ENCODE data around the gene CBFA2T3. TPM values are rescaled to one million over a fixed set of nuclear protein-coding genes. Genes with fewer than 3 reads are reported as not detected.

CBFA2T3 gene
- polyA plus RNA-seq, 3 donors, result 5.3 to 32.2 (median 6.2) TPM

GRCh38 chr16:88893127-88893968, 83.7 kb downstream of the CBFA2T3 start:
- Histone ChIP-seq H3K9ac (ENCODE audit: insufficient read depth, low read length, poor library complexity, severe bottlenecking) (no peak overlapping the region), H2AFZ (ENCODE audit: insufficient read depth, low read depth, low read length, poor library complexity, severe bottlenecking) (no peak overlapping the region), H3K27ac (ENCODE audit: low read depth in 1 of 2, low read length in 2 of 2) (no peak overlapping the region), H4K20me1 (ENCODE audit: insufficient read depth, low read length) (peaks cover 95% of the 10 kb centered on the region), H3K4me1 (ENCODE audit: control insufficient read depth in 1 of 2, insufficient read depth in 2 of 2, low read length in 2 of 2) (no peaks in the 10 kb centered on the region), H3K79me2 (ENCODE audit: insufficient read depth, low read length) (no peaks in the 10 kb centered on the region), H3K9me3 (replicated peaks in 1 of 2; ENCODE audit: control insufficient read depth in 1 of 2, insufficient read depth in 1 of 2, low read length in 2 of 2) (peaks cover 9 to 22% of the 10 kb centered on the region in 2 donors), H3K27me3 (ENCODE audit: control insufficient read depth in 2 of 2, insufficient read depth in 2 of 2, low read length in 2 of 2) (no peaks in the 10 kb centered on the region), H3K4me3 (replicated peaks in 1 of 3; ENCODE audit: low read depth in 2 of 3, low read length in 3 of 3) (no peak overlapping the region), H3K4me2 (replicated peaks; ENCODE audit: extremely low read depth, low read length, poor library complexity, severe bottlenecking) (no peak overlapping the region), H3K36me3 (replicated peaks in 1 of 2; ENCODE audit: control insufficient read depth in 1 of 2, insufficient read depth in 2 of 2, low read length in 2 of 2) (peaks cover 75 to 79% of the 10 kb centered on the region in 2 donors)
- TF ChIP-seq CTCF (IDR thresholded peaks at IDR 0.05), result no peak
- Mint-ChIP-seq H3K36me3 (peaks cover 50 to 70% of the 10 kb centered on the region in 2 donors), H3K27me3 (ENCODE audit: low read depth in 3 of 3) (peaks cover 0 to 5% (median 1%) of the 10 kb centered on the region in 3 donors), H3K4me1 (no peaks in the 10 kb centered on the region), H3K9me3 (peaks cover 13 to 25% (median 18%) of the 10 kb centered on the region in 7 donors), H3K4me3 (no peak overlapping the region), H3K27ac (peak overlapping the region in 1 of 7 donors; percentile 10)
- intact Hi-C loops (cut with micrococcal nuclease), result no loop called here
- WGBS (ENCODE audit: insufficient coverage), result over 99% methylated on average over 19 of the region's 19 CpGs
- no peak for DNase-seq

- Histone ChIP-seq H3K9ac (ENCODE audit: insufficient read depth, low read length, poor library complexity, severe bottlenecking) (no peak overlapping the region), H2AFZ (ENCODE audit: insufficient read depth, low read depth, low read length, poor library complexity, severe bottlenecking) (no peak overlapping the region), H3K79me2 (ENCODE audit: insufficient read depth, low read length) (no peaks in the 10 kb centered on the region), H3K36me3 (replicated peaks in 1 of 2; ENCODE audit: control insufficient read depth in 1 of 2, insufficient read depth in 2 of 2, low read length in 2 of 2) (peaks cover 63 to 71% of the 10 kb centered on the region in 2 donors), H3K4me1 (ENCODE audit: control insufficient read depth in 1 of 2, insufficient read depth in 2 of 2, low read length in 2 of 2) (no peaks in the 10 kb centered on the region), H4K20me1 (ENCODE audit: insufficient read depth, low read length) (peaks cover 94% of the 10 kb centered on the region), H3K9me3 (replicated peaks in 1 of 2; ENCODE audit: control insufficient read depth in 1 of 2, insufficient read depth in 1 of 2, low read length in 2 of 2) (peaks cover 9 to 22% of the 10 kb centered on the region in 2 donors), H3K27ac (ENCODE audit: low read depth in 1 of 2, low read length in 2 of 2) (no peak overlapping the region), H3K4me2 (replicated peaks; ENCODE audit: extremely low read depth, low read length, poor library complexity, severe bottlenecking) (no peak overlapping the region), H3K27me3 (ENCODE audit: control insufficient read depth in 2 of 2, insufficient read depth in 2 of 2, low read length in 2 of 2) (no peaks in the 10 kb centered on the region), H3K4me3 (replicated peaks in 1 of 3; ENCODE audit: low read depth in 2 of 3, low read length in 3 of 3) (no peak overlapping the region)
- Mint-ChIP-seq H3K9me3 (peaks cover 13 to 25% (median 18%) of the 10 kb centered on the region in 7 donors), H3K4me3 (no peak overlapping the region), H3K27ac (no peak overlapping the region), H3K36me3 (peaks cover 39 to 67% of the 10 kb centered on the region in 2 donors), H3K4me1 (no peaks in the 10 kb centered on the region), H3K27me3 (ENCODE audit: low read depth in 3 of 3) (peaks cover 0 to 5% (median 1%) of the 10 kb centered on the region in 3 donors)
- intact Hi-C loops (cut with micrococcal nuclease), result no loop called here
- WGBS (ENCODE audit: insufficient coverage), result 98% methylated on average over 15 of the region's 20 CpGs
- no peak for TF ChIP-seq CTCF (IDR thresholded peaks at IDR 0.05)
- DNase-seq, result no peak
Measured at GRCh38 chr16:88892065-88892464, 84.9 kb downstream of the CBFA2T3 start.

Data from CD14-positive monocyte (primary cell).